GM10266 (cell line): ENCODE results near the gene DMC1.

Experiments used
- DNase-seq: peaks from one replicate; pipeline ENCODE4 v3.0.0; 2012; ENCODE audit errors: extremely low spot score
- TF ChIP-seq, protein P1 (sequence below): IDR thresholded peaks from 2 replicates; pipeline ENCODE4 v1.5.1; 2012; ENCODE audit warnings: mild to moderate bottlenecking, low read depth; ENCODE audit not compliant: control insufficient read depth, insufficient read depth; ENCODE audit errors: missing control alignments

The DMC1 gene

DNA sequence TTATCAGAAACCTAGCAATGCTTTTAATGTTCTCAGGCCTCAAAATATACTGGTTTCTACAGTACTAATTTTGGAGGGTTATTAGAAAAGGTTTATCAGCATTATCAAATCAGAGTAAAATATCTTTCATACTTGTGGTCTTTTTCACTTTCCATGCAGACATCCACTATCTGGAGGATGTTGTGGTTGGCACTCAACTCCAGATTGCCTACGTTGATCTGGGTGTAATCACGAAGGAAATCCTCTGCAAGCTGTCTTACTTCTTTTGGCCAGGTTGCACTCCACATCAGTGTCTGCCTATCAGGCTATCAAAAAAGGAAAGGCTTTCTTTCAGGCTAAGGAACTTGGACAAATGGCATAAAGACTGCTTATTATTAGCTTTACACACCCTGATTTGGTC lies 75.5 kb downstream of the DMC1 start:
- TF ChIP-seq, protein P1, sequence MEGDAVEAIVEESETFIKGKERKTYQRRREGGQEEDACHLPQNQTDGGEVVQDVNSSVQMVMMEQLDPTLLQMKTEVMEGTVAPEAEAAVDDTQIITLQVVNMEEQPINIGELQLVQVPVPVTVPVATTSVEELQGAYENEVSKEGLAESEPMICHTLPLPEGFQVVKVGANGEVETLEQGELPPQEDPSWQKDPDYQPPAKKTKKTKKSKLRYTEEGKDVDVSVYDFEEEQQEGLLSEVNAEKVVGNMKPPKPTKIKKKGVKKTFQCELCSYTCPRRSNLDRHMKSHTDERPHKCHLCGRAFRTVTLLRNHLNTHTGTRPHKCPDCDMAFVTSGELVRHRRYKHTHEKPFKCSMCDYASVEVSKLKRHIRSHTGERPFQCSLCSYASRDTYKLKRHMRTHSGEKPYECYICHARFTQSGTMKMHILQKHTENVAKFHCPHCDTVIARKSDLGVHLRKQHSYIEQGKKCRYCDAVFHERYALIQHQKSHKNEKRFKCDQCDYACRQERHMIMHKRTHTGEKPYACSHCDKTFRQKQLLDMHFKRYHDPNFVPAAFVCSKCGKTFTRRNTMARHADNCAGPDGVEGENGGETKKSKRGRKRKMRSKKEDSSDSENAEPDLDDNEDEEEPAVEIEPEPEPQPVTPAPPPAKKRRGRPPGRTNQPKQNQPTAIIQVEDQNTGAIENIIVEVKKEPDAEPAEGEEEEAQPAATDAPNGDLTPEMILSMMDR: no peak
- DNase-seq: no peak

DNA sequence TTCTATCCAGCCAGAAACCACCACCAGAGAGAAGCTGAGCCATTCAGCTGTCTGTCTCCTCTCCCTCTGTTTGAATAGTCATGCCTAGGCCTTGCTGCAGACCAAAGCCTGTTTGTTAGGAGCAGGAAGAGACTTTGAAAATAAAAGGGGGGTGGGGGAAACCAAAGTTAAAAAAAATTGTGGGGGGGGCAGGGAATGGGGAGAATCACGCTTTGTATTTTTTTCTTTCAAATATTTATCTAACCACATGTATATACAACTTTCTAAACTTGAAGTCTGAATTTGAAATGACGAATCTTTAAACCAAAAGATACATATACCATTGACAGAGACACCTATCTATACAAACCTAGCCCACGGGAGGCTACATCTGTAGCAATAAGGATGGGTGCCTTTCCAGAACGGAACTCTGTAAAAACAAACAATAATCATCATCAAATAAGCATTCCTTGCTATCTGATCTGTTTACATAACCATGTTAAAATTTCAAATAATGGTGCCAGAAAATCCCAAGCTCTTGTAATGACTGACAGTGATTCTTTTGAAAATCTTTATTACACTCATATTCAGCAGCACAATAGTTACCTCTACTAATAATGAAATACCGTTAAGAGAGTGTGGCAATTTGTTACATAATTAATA lies 78.2 kb downstream of the DMC1 start:
- no peak for DNase-seq
- TF ChIP-seq, protein P1: no peak

DNA sequence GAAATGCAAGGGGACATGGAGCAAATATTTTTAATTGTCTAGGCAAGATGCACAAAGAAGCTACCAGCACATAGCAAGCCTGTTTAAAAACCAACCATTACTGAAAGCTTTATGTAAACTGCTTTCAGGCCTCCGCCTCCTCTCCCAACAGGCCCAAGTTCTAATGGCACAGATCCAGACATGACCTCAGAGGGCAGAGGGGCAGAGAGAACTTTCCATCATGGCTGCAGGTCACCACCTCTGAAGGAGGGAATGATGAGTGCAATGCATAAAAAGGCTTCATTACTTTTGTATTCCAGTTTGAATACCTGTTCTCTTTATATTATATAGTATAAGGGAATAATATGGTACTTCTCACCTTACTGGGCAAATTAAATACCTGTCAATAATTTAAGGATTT lies 79.1 kb downstream of the DMC1 start:
- DNase-seq: no peak
- TF ChIP-seq, protein P1: no peak

DNA sequence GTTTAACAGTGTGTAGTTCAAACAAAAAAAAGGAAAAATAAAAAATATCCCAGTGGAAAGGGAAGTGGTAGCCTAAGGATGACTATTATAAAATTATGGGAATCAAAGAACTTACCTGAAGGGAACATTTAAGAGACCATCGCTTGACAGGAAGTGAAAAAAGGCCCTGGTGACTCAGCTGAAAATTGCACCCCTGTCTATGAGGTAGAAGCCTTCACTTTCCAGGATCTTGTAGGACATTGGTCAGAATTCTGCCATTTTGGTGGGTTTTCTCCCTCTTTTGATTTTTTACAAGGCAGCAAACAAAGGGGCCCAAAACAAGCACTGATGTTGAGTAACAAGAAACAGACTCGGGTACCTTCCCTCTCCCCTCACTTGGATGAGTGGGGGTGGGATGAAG lies 79.5 kb downstream of the DMC1 start:
- TF ChIP-seq, protein P1: no peak
- DNase-seq: no peak

DNA sequence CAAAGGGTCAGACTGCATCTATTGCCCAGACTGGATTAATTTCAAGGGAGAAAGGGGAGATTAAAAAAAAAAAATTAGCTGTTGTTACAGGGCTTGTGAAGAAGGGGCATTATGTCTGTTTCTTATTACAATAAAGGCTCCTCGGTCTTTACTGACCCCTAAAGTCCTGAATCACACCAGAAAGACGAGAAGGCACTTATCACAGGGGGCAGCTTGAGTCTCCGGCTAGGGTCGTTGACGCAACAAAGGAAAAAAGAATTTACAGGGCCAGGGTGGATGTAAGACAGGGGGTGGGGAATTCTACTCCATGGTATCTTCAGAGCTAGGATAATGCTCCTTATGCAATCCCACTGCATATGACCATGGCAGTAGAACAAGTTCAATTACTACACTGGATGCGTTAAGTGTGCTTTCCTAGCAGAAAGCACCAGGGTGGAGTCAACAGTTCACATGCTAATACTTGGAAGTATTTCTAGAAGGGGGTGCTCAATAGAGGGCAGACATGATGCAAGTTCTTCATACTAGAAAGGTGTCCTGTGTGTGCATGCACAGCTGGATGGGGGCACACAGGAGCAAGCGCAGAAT lies 80.3 kb downstream of the DMC1 start:
- DNase-seq: no peak
- TF ChIP-seq, protein P1: no peak

DNA sequence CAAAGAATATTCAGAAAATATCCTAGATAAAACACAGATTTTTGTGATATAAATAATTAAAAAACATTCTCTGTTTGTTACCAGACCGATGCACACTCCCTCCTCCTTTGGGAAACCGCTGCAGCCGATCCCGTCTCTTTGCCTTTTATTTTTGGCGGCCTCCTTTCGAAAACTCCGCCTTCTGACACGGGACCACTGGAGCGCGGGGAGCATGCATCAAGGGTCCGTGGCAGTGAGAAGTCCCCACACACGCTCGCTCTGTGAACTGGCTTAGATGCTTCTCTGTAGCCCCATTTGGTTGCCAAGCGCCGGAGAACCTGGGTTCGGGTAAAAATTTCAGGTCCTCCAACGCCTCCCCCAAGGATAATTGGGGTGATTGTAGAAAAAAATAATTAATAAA lies 80.8 kb downstream of the DMC1 start:
- DNase-seq: no peak
- TF ChIP-seq, protein P1: no peak

DNA sequence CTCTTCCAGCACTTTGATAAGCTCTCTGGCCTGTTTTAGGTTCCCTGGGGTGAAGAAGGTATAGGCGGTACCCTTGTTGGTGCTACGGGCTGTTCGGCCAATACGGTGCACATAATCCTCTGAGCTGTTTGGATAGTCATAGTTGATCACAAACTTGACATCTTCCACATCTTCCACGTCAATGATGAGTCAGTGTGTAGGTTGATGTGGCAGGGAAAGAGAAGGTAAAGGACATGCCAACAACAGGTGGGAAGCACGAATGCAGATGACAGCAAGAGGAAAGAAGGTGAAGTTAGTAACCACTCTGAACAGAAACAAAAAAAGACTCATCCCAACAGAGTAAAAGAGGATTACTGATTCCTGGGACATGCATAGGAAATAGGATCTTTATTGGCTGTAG lies 82.0 kb downstream of the DMC1 start:
- TF ChIP-seq, protein P1: no peak
- DNase-seq: no peak
